ENCODE measurements around the gene NUCB2. TPM values are rescaled to one million over a fixed set of nuclear protein-coding genes. Genes with fewer than 3 reads are reported as not detected.
"Not testable (repeated sequence)": the region's sequence is repeated elsewhere in the genome, so short reads cannot be mapped to it uniquely, and the experiment has no call there.

Gene NUCB2
- total RNA-seq, 2 experiments from 2014 or later, result 42.4 to 73.0 TPM

DNA sequence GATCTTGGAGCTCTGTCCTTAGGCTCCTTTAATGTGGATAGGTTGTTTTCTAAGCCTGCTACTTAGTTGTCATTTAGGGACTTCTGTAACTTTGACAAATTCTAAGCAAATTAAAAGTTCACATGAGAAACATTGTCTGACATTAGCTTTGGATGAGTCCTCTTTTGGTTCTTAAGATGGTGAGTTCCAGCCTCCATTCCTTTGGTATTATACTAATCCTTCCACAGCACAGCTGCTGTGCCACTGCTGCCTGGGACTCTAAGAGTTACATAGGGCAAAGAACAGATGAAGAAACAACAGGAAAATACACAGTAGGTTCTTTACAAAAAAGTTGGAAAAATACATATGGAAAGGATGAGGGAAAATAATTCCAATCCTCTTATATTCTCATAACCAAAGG, 43.4 kb upstream of the NUCB2 start:
- H3K27ac ChIP-seq (ENCODE audit: low read depth, low read length, poor library complexity, severe bottlenecking), result no peak overlapping the region
- H2AFZ ChIP-seq (ENCODE audit: low read length), result no peak overlapping the region
- ChIA-PET CTCF (ENCODE audit: unreplicated experiment) (no interaction called here), POLR2A (no interaction called here)
- no peak for DNase-seq (ENCODE audit: low spot score)
- H3K4me3 ChIP-seq (ENCODE audit: low read depth, low read length, poor library complexity, severe bottlenecking), result no peak overlapping the region
- TF ChIP-seq EZH2phosphoT487 (IDR thresholded peaks at IDR 0.05; ENCODE audit: borderline replicate concordance, low read depth, low read length) (no peak), CTCF (conservative IDR thresholded peaks at IDR 0.05; ENCODE audit: low read length) (no peak)
- H3K79me2 ChIP-seq (ENCODE audit: insufficient read depth, low read depth, low read length), result no peaks in the 10 kb centered on the region
- intact Hi-C loops (cut with micrococcal nuclease; ENCODE audit: unreplicated experiment), result no loop called here
- no peak overlapping the region for H3K4me2 ChIP-seq (ENCODE audit: low read length)
- no peaks in the 10 kb centered on the region for H3K36me3 ChIP-seq (ENCODE audit: insufficient read depth, low read length)
- no TSS peak for BruUV-seq (replicated peaks)
- H3K9me2 ChIP-seq (ENCODE audit: insufficient read depth, low read length), result no peaks in the 10 kb centered on the region
- peaks cover 20% of the 10 kb centered on the region for H3K4me1 ChIP-seq (ENCODE audit: insufficient read depth, low read length, poor library complexity, severe bottlenecking)
- no peaks in the 10 kb centered on the region for H3K9me3 ChIP-seq (ENCODE audit: low read length)
- H4K20me1 ChIP-seq (ENCODE audit: insufficient read depth, low read length), result no peaks in the 10 kb centered on the region

GRCh38 chr11:17238377-17238776, 38.2 kb upstream of the NUCB2 start:
- H3K4me3 ChIP-seq (ENCODE audit: low read depth, low read length, poor library complexity, severe bottlenecking), result no peak overlapping the region
- ChIA-PET CTCF (ENCODE audit: unreplicated experiment) (no interaction called here), POLR2A (no interaction called here)
- no peaks in the 10 kb centered on the region for H4K20me1 ChIP-seq (ENCODE audit: insufficient read depth, low read length)
- H3K9me3 ChIP-seq (ENCODE audit: low read length), result no peaks in the 10 kb centered on the region
- no peaks in the 10 kb centered on the region for H3K4me1 ChIP-seq (ENCODE audit: insufficient read depth, low read length, poor library complexity, severe bottlenecking)
- no TSS peak for BruUV-seq (replicated peaks)
- no peak overlapping the region for H3K4me2 ChIP-seq (ENCODE audit: low read length)
- H3K27ac ChIP-seq (ENCODE audit: low read depth, low read length, poor library complexity, severe bottlenecking), result no peak overlapping the region
- no peaks in the 10 kb centered on the region for H3K36me3 ChIP-seq (ENCODE audit: insufficient read depth, low read length)
- no peak overlapping the region for H2AFZ ChIP-seq (ENCODE audit: low read length)
- DNase-seq (ENCODE audit: low spot score), result no peak
- intact Hi-C loops (cut with micrococcal nuclease; ENCODE audit: unreplicated experiment), result no loop called here
- no peaks in the 10 kb centered on the region for H3K9me2 ChIP-seq (ENCODE audit: insufficient read depth, low read length)
- TF ChIP-seq CTCF (conservative IDR thresholded peaks at IDR 0.05; ENCODE audit: low read length) (no peak), EZH2phosphoT487 (IDR thresholded peaks at IDR 0.05; ENCODE audit: borderline replicate concordance, low read depth, low read length) (no peak)
- no peaks in the 10 kb centered on the region for H3K79me2 ChIP-seq (ENCODE audit: insufficient read depth, low read depth, low read length)

- H3K4me2 ChIP-seq (ENCODE audit: low read length); H3K4me1 ChIP-seq (ENCODE audit: insufficient read depth, low read length, poor library complexity, severe bottlenecking); intact Hi-C loops (cut with micrococcal nuclease; ENCODE audit: unreplicated experiment); H3K9me3 ChIP-seq (ENCODE audit: low read length); DNase-seq (ENCODE audit: low spot score); H4K20me1 ChIP-seq (ENCODE audit: insufficient read depth, low read length); H3K27ac ChIP-seq (ENCODE audit: low read depth, low read length, poor library complexity, severe bottlenecking); CTCF ChIA-PET (ENCODE audit: unreplicated experiment); H3K9me2 ChIP-seq (ENCODE audit: insufficient read depth, low read length); BruUV-seq (replicated peaks); H3K4me3 ChIP-seq (ENCODE audit: low read depth, low read length, poor library complexity, severe bottlenecking); H2AFZ ChIP-seq (ENCODE audit: low read length); H3K79me2 ChIP-seq (ENCODE audit: insufficient read depth, low read depth, low read length); H3K36me3 ChIP-seq (ENCODE audit: insufficient read depth, low read length): not testable (repeated sequence)
- POLR2A ChIA-PET, result interaction anchor here (0.7 kb wide), 1 partner anchor 124 kb away, joined by 4 read pairs; no protein-coding TSS in a partner anchor
Observed at GRCh38 chr11:17239927-17240326, 36.6 kb upstream of the NUCB2 start.

All from OCI-LY7 (cell line).